B cell (primary cell): ENCODE results near the gene CMTM1. TPM values are rescaled to one million over a fixed set of nuclear protein-coding genes. Genes with fewer than 3 reads are reported as not detected.

ENCODE experiments used
- ATAC-seq: fragments of 200-7000 bp; cut with Tn5 transposase; one replicate; pipeline ENCODE4 v1.10.0; 2021; ENCODE audit warnings: low read depth, mild to moderate bottlenecking, moderate number of reproducible peaks, moderate library complexity
- CTCF ChIA-PET: fragments of 350-600 bp; sonication (Branson Sonifier 250); formaldehyde crosslinking; loops from one replicate; lab custom pipeline; 2021; ENCODE audit warnings: antibody characterized with exemption, inconsistent platforms; lab: Charles Lee
- POLR2A ChIA-PET: fragments of 350-600 bp; sonication (Branson Sonifier 250); formaldehyde crosslinking; loops from one replicate; lab custom pipeline; 2021; ENCODE audit warnings: antibody characterized with exemption; lab: Charles Lee
- DNase-seq: peaks from one replicate; pipeline ENCODE4 v3.0.0; 2013
- H2AFZ ChIP-seq: 2 replicates; pipeline ENCODE4 v1.6.1; 2012; ENCODE audit warnings: mild to moderate bottlenecking, low read depth, low read length; ENCODE audit not compliant: insufficient read depth, poor library complexity, severe bottlenecking
- H3K27ac ChIP-seq, 2 donors: 1 replicate in 1 of 2; 2 replicates in 1 of 2; pipeline ENCODE4 v1.5.1; 2012 to 2013; ENCODE audit warnings: low read length in 2 of 2, mild to moderate bottlenecking in 2 of 2, moderate library complexity in 1 of 2
- H3K27me3 ChIP-seq, 4 experiments: fragments of 200-600 bp in 1 of 4; sonication (generic) in 1 of 4; replicated peaks in 1 of 4; 1 replicate in 2 of 4; 2 replicates in 2 of 4; pipeline versions ENCODE4 v1.6.1 to v1.7.0; 2013 to 2016; ENCODE audit warnings: low read length in 3 of 4, mild to moderate bottlenecking in 2 of 4, mixed read lengths in 1 of 4, moderate library complexity in 1 of 4; ENCODE audit not compliant: insufficient read depth in 4 of 4, control insufficient read depth in 3 of 4; ENCODE audit errors: control extremely low read depth in 1 of 4
- H3K36me3 ChIP-seq, 2 experiments: replicated peaks in 1 of 2; 1 replicate in 1 of 2; 2 replicates in 1 of 2; pipeline versions ENCODE4 v1.6.1 to v1.7.1; 2013; ENCODE audit warnings: low read length in 1 of 2; ENCODE audit not compliant: insufficient read depth in 2 of 2, control insufficient read depth in 1 of 2; ENCODE audit errors: control extremely low read depth in 1 of 2, extremely low read depth in 1 of 2
- H3K4me1 ChIP-seq, 2 donors: fragments of 200-600 bp in 1 of 2; sonication (generic) in 1 of 2; 1 replicate in 1 of 2; 2 replicates in 1 of 2; pipeline versions ENCODE4 v1.5.1 to v1.6.1; 2013 to 2017; ENCODE audit warnings: low read length in 2 of 2; ENCODE audit not compliant: control insufficient read depth in 2 of 2, insufficient read depth in 2 of 2
- H3K4me2 ChIP-seq: replicated peaks from 2 replicates; pipeline ENCODE3; 2012; ENCODE audit warnings: mild to moderate bottlenecking, low read depth, low read length; ENCODE audit not compliant: poor library complexity, severe bottlenecking
- H3K4me3 ChIP-seq, 5 experiments: fragments of 200-600 bp in 1 of 5; sonication (generic) in 1 of 5; 1 replicate in 3 of 5; 2 replicates in 2 of 5; pipeline versions ENCODE4 v1.5.1 to v1.7.0; 2011 to 2016; ENCODE audit warnings: low read length in 4 of 5, mild to moderate bottlenecking in 4 of 5, low read depth in 2 of 5, control low read depth in 1 of 5, moderate library complexity in 1 of 5; ENCODE audit not compliant: insufficient read depth in 1 of 5; ENCODE audit errors: control extremely low read depth in 1 of 5, extremely low read depth in 1 of 5
- H3K79me2 ChIP-seq: fragments of 200-600 bp; sonication (generic); one replicate; pipeline ENCODE4 v1.6.0; 2016; ENCODE audit warnings: low read length; ENCODE audit not compliant: control insufficient read depth, insufficient read depth
- H3K9ac ChIP-seq: fragments of 200-600 bp; sonication (generic); 2 replicates; pipeline ENCODE4 v1.6.1; 2017; ENCODE audit warnings: mild to moderate bottlenecking, low read length, moderate library complexity
- H3K9me3 ChIP-seq, 3 donors: one replicate each; pipeline versions ENCODE4 v1.6.1 to v1.7.1; 2013; ENCODE audit warnings: low read length in 2 of 3; ENCODE audit not compliant: control insufficient read depth in 2 of 3, insufficient read depth in 1 of 3; ENCODE audit errors: control extremely low read depth in 1 of 3
- H4K20me1 ChIP-seq: 2 replicates; pipeline ENCODE4 v1.6.0; 2012; ENCODE audit warnings: mild to moderate bottlenecking, low read length; ENCODE audit not compliant: insufficient read depth, control insufficient read depth, poor library complexity, severe bottlenecking
- H3K27ac Mint-ChIP-seq: one replicate; pipeline ENCODE4 v1.8.0; 2021; ENCODE audit warnings: mixed read lengths
- H3K27me3 Mint-ChIP-seq: one replicate; pipeline ENCODE4 v1.8.0; 2021; ENCODE audit warnings: mixed read lengths
- H3K4me1 Mint-ChIP-seq: one replicate; pipeline ENCODE4 v1.8.0; 2021; ENCODE audit warnings: mixed read lengths
- H3K4me3 Mint-ChIP-seq: one replicate; pipeline ENCODE4 v1.8.0; 2021; ENCODE audit warnings: mixed read lengths
- H3K9me3 Mint-ChIP-seq: one replicate; pipeline ENCODE4 v1.8.0; 2022; ENCODE audit warnings: mixed read lengths; ENCODE audit not compliant: insufficient read depth
- CTCF ChIP-seq: fragments of 200-600 bp; IDR thresholded peaks from one replicate; pipeline ENCODE4 v1.8.0; 2022; ENCODE audit warnings: antibody characterized with exemption, mild to moderate bottlenecking
- EZH2 ChIP-seq: IDR thresholded peaks from 2 replicates; pipeline ENCODE4 v1.6.1; 2012; ENCODE audit warnings: borderline replicate concordance, low read depth, mild to moderate bottlenecking, moderate library complexity, low read length; ENCODE audit not compliant: insufficient read depth, poor library complexity, severe bottlenecking
- WGBS: methylation state at CpG from one replicate; pipeline ENCODE4 v1.1.5; 2013; ENCODE audit warnings: missing lambda C conversion rate; ENCODE audit not compliant: insufficient coverage; 5-methylcytosine and 5-hydroxymethylcytosine counted together
- intact Hi-C: fragments of 100-400 bp; cut with micrococcal nuclease; formaldehyde crosslinking; loops from one replicate; pipeline ENCODE4 v1.10.0; 2022
- polyA plus RNA-seq: library from polyadenylated mRNA; depleted of rRNA; stranded (reverse); fragments of >200 nt; gene quantifications from 2 replicates; pipeline ENCODE4 v1.2.3, GENCODE V29; 2012
- total RNA-seq, 2 donors: library from RNA; stranded (reverse); fragments of 120-200 nt in 1 of 2; gene quantifications; 1 replicate in 1 of 2; 2 replicates in 1 of 2; pipeline versions ENCODE4 v1.2.3 to v1.2.4, GENCODE V29; 2013 to 2022

Gene CMTM1
- total and polyA plus RNA-seq, 2 donors (not counting 1 experiment from before 2014, with no cell fraction given) = 1.6 to 5.9 TPM

GRCh38 chr16:66585481-66586239, 19.4 kb downstream of the CMTM1 start:
- Histone ChIP-seq H3K4me2 (no peak overlapping the region), H3K4me1 (peaks cover 24 to 34% of the 10 kb centered on the region in 2 donors), H3K36me3 (no peaks in the 10 kb centered on the region), H3K9ac (no peak overlapping the region), H3K27me3 (peaks cover 0 to 14% (median 4%) of the 10 kb centered on the region in 4 experiments), H2AFZ (no peak overlapping the region), H3K79me2 (no peaks in the 10 kb centered on the region), H3K9me3 (no peaks in the 10 kb centered on the region), H4K20me1 (no peaks in the 10 kb centered on the region), H3K27ac (no peak overlapping the region), H3K4me3 (no peak overlapping the region)
- H3K9me3 Mint-ChIP-seq = no peaks in the 10 kb centered on the region
- peaks cover 18% of the 10 kb centered on the region for H3K27me3 Mint-ChIP-seq
- ChIA-PET POLR2A (interaction anchor here (0.8 kb wide), 1 partner anchor 121 kb away, joined by 3 read pairs; no protein-coding TSS in a partner anchor), CTCF (interaction anchor here (0.5 to 6.3 kb wide), 6 partner anchors 15 to 179 kb away, joined by 3 to 91 read pairs (median 3); no protein-coding TSS in a partner anchor)
- ATAC-seq (no peak), DNase-seq (peak; percentile 8)
- intact Hi-C loops = no loop called here
- peaks cover 27% of the 10 kb centered on the region for H3K4me1 Mint-ChIP-seq
- H3K27ac Mint-ChIP-seq = no peak overlapping the region
- no peak overlapping the region for H3K4me3 Mint-ChIP-seq
- WGBS = 12% methylated on average over 8 of the region's 10 CpGs
- TF ChIP-seq CTCF (no peak), EZH2 (no peak)
